Heart right ventricle (tissue), 16 donors: Measurements from ENCODE around the gene RBP2. TPM values are rescaled to one million over a fixed set of nuclear protein-coding genes. Genes with fewer than 3 reads are reported as not detected.

ENCODE experiments used
- ATAC-seq, 8 donors: fragments of 200-7000 bp; cut with Tn5 transposase; one replicate each; pipeline ENCODE4 v1.9.1; 2020; ENCODE audit warnings: mild to moderate bottlenecking in 8 of 8, moderate library complexity in 8 of 8, moderate number of reproducible peaks in 1 of 8
- DNase-seq, 2 donors: peaks; one replicate each; pipeline ENCODE4 v3.0.0-alpha.2; 2020
- H3K27ac ChIP-seq, 10 donors: fragments of 200-600 bp; sonication (generic) in 2 of 10; one replicate each; pipeline versions ENCODE4 v1.5.0 to v1.8.0; 2020 to 2022; ENCODE audit warnings: mild to moderate bottlenecking in 3 of 10
- H3K27me3 ChIP-seq, 7 donors: fragments of 200-600 bp; one replicate each; pipeline ENCODE4 v1.8.0; 2021 to 2022; ENCODE audit warnings: mild to moderate bottlenecking in 2 of 7
- H3K36me3 ChIP-seq, 9 donors: fragments of 200-600 bp; sonication (generic) in 1 of 9; one replicate each; pipeline versions ENCODE4 v1.5.0 to v1.8.0; 2020 to 2022; ENCODE audit warnings: mild to moderate bottlenecking in 2 of 9
- H3K4me1 ChIP-seq, 9 donors: fragments of 200-600 bp; sonication (generic) in 1 of 9; one replicate each; pipeline versions ENCODE4 v1.5.0 to v1.8.0; 2020 to 2022; ENCODE audit warnings: mild to moderate bottlenecking in 4 of 9
- H3K4me3 ChIP-seq, 10 donors: fragments of 200-600 bp; sonication (generic) in 2 of 10; one replicate each; pipeline versions ENCODE4 v1.5.0 to v1.8.0; 2020 to 2022; ENCODE audit warnings: mild to moderate bottlenecking in 7 of 10, moderate library complexity in 2 of 10
- H3K9me3 ChIP-seq, 11 donors: fragments of 200-600 bp in 10 of 11; sonication (generic) in 2 of 11; one replicate each; pipeline versions ENCODE4 v1.5.0 to v1.8.0; 2013 to 2022; ENCODE audit warnings: mild to moderate bottlenecking in 2 of 11, control low read depth in 1 of 11, moderate library complexity in 1 of 11
- CTCF ChIP-seq, 9 donors: fragments of 200-600 bp; sonication (generic) in 2 of 9; IDR thresholded peaks; one replicate each; pipeline versions ENCODE4 v1.5.0 to v1.8.0; 2021 to 2022; ENCODE audit warnings: antibody characterized with exemption in 9 of 9, mild to moderate bottlenecking in 5 of 9, moderate library complexity in 1 of 9
- WGBS, 2 donors: extraction: QIAGEN DNeasy Blood & Tissue Kit; methylation state at CpG; one replicate each; pipeline ENCODE4 v1.1.7; 2013; ENCODE audit warnings: inconsistent platforms in 1 of 2; 5-methylcytosine and 5-hydroxymethylcytosine counted together
- intact Hi-C, 10 donors: fragments of 100-400 bp; cut with DNase I; formaldehyde crosslinking; loops; one replicate each; pipeline versions ENCODE4 v1.11.1 to v1.14.2; 2022
- polyA plus RNA-seq, 2 donors: library from polyadenylated mRNA; stranded (reverse); fragments of 200-250 nt; gene quantifications; one replicate each; pipeline ENCODE4 v1.2.3, GENCODE V29; 2013
- total RNA-seq, 10 donors: library from RNA; stranded (reverse); fragmentation: NEBNext Ultra II Directional in 3 of 10; extraction: Animal tissue kit (Norgen Biotek cat#: 25700) in 3 of 10; gene quantifications; one replicate each; pipeline versions ENCODE4 v1.2.1 to v1.2.4, GENCODE V29; 2021 to 2023
- donor health status: Arrhythmogenic right ventricular cardiomyopathy.
- donor health status: ischemic (EF 13 %, LVEDD 7.1; RV severe dilation, severe dysfunction).
- donor health status: healthy with polysubstance abuse.
- donor health status: DM: no; HTN: yes; CAD: no.
- donor health status: DM: no; HTN: no; CAD: no.
- donor health status: ischemic (EF 25% LVEDD 6.9; RV normal size, moderate dysfunction).
- donor health status: ischemic (EF 25% LVEDD 5.7; RV mildly dilated, moderate dysfunction).
- donor health status: healthy.
- donor health status: DM: yes; HTN: yes; CAD: no.
- donor health status: Ischemic cardiomyopathy.
- donor health status: ischemic (EF 35%, LVEDD 5.7; RV mildly dilated, moderate dysfunction).
- donor health status: nonischemic (EF 11% LVEDD 7.7; RV severe dilation, severe dysfunction).
- donor health status: DM: yes; HTN: yes; CAD: no.
- donor health status: PGD.
- donor health status: ischemic (EF 29% LVEDD 5.4; RV normal size, mild dysfunction).
- donor health status: nonischemic (EF 23%, LVEDD 6.1; RV moderate dilation, normal function).

Gene RBP2
- total and polyA plus RNA-seq, 12 donors = not detected

- Histone ChIP-seq H3K27ac (no peak overlapping the region), H3K36me3 (no peaks in the 10 kb centered on the region), H3K4me1 (no peaks in the 10 kb centered on the region), H3K27me3 (no peaks in the 10 kb centered on the region), H3K4me3 (no peak overlapping the region), H3K9me3 (no peaks in the 10 kb centered on the region)
- 90 to 91% methylated on average over 3 of the region's 3 CpGs for WGBS, 2 donors
- intact Hi-C loops = no loop called here
- ATAC-seq (no peak), DNase-seq (no peak)
- TF ChIP-seq CTCF (IDR thresholded peaks at IDR 0.05) = no peak
These were observed 3.8 kb downstream of the RBP2 start for GRCh38 chr3:139472380-139473010.

- intact Hi-C loops = no loop called here
- no peak for TF ChIP-seq CTCF (IDR thresholded peaks at IDR 0.05)
- Histone ChIP-seq H3K27me3 (no peaks in the 10 kb centered on the region), H3K27ac (no peak overlapping the region), H3K4me1 (no peaks in the 10 kb centered on the region), H3K9me3 (no peaks in the 10 kb centered on the region), H3K36me3 (no peaks in the 10 kb centered on the region), H3K4me3 (no peak overlapping the region)
- 79 to 81% methylated on average over 2 of the region's 2 CpGs for WGBS, 2 donors
- ATAC-seq (no peak), DNase-seq (no peak)
These were observed 6.1 kb downstream of the RBP2 start for GRCh38 chr3:139470199-139470598.

GRCh38 chr3:139468399-139468798 lies 7.9 kb downstream of the RBP2 start:
- no peaks in the 10 kb centered on the region for H3K4me1 ChIP-seq
- no peaks in the 10 kb centered on the region for H3K36me3 ChIP-seq
- intact Hi-C loops = no loop called here
- H3K27ac ChIP-seq = no peak overlapping the region
- TF ChIP-seq CTCF (IDR thresholded peaks at IDR 0.05) = no peak
- no peak for DNase-seq
- no peaks in the 10 kb centered on the region for H3K9me3 ChIP-seq
- H3K4me3 ChIP-seq = no peak overlapping the region
- ATAC-seq = no peak
- no peaks in the 10 kb centered on the region for H3K27me3 ChIP-seq
- 76 to 87% methylated on average over 2 of the region's 2 CpGs for WGBS, 2 donors

- Histone ChIP-seq H3K27ac (no peak overlapping the region), H3K9me3 (no peaks in the 10 kb centered on the region), H3K27me3 (no peaks in the 10 kb centered on the region), H3K4me3 (no peak overlapping the region), H3K36me3 (no peaks in the 10 kb centered on the region), H3K4me1 (no peaks in the 10 kb centered on the region)
- TF ChIP-seq CTCF (IDR thresholded peaks at IDR 0.05) = no peak
- no peak for DNase-seq
- WGBS, 2 donors = 90 to 93% methylated on average over 5 of the region's 5 CpGs
- no peak for ATAC-seq
- intact Hi-C loops = no loop called here
These were observed 10.0 kb downstream of the RBP2 start for GRCh38 chr3:139466360-139466759.
